SK-N-SH (cell line): ENCODE measurements around the gene CREB5. TPM values are rescaled to one million over a fixed set of nuclear protein-coding genes. Genes with fewer than 3 reads are reported as not detected.

Source experiments
- CTCF ChIA-PET: fragments of 300-600, 350-600 bp; formaldehyde crosslinking; extraction: SDS; loops from one replicate; lab custom pipeline; 2021; lab: Yijun Ruan, JAX
- POLR2A ChIA-PET: fragments of 350-600 bp; sonication (Branson Sonifier 250); formaldehyde crosslinking; extraction: SDS; loops from one replicate; lab custom pipeline; 2020; ENCODE audit warnings: antibody characterized with exemption, inconsistent platforms; lab: Yijun Ruan, JAX
- DNase-seq: peaks from one replicate; pipeline ENCODE4 v3.0.0; 2012
- H2AFZ ChIP-seq: fragments of 200-600 bp; sonication (generic); 2 replicates; pipeline ENCODE4 v1.8.1; 2016; ENCODE audit warnings: antibody characterized with exemption, mild to moderate bottlenecking, low read depth
- H3F3A ChIP-seq: fragments of 200-600 bp; sonication (generic); replicated peaks from 2 replicates; pipeline ENCODE3; 2016; ENCODE audit warnings: antibody characterized with exemption, mild to moderate bottlenecking; ENCODE audit not compliant: insufficient read depth
- H3K27ac ChIP-seq, 2 experiments: fragments of 200-500 bp in 1 of 2; fragments of 200-600 bp in 1 of 2; sonication (Bioruptor generic) in 1 of 2; sonication (generic), shearing (Covaris generic) in 1 of 2; 2 replicates each; pipeline versions ENCODE4 v1.5.1 to v1.6.1; 2014 to 2016; ENCODE audit warnings: low read depth in 2 of 2, inconsistent platforms in 1 of 2, low read length in 1 of 2, mild to moderate bottlenecking in 1 of 2, mixed read lengths in 1 of 2
- H3K27me3 ChIP-seq: fragments of 200-600 bp; sonication (generic), shearing (Covaris generic); 2 replicates; pipeline ENCODE4 v1.6.1; 2016; ENCODE audit warnings: mixed run types; ENCODE audit not compliant: insufficient read depth
- H3K36me3 ChIP-seq, 2 experiments: fragments of 200-500 bp in 1 of 2; fragments of 200-600 bp in 1 of 2; sonication (Bioruptor generic) in 1 of 2; sonication (generic) in 1 of 2; replicated peaks in 1 of 2; 2 replicates each; pipeline versions ENCODE3 to v1.5.1; 2014 to 2016; ENCODE audit warnings: low read length in 1 of 2, mild to moderate bottlenecking in 1 of 2; ENCODE audit not compliant: insufficient read depth in 2 of 2, control insufficient read depth in 1 of 2
- H3K4me1 ChIP-seq, 2 experiments: fragments of 200-500 bp in 1 of 2; fragments of 200-600 bp in 1 of 2; sonication (Bioruptor generic) in 1 of 2; sonication (generic), shearing (Covaris generic) in 1 of 2; 2 replicates each; pipeline versions ENCODE4 v1.5.1 to v1.6.1; 2014 to 2016; ENCODE audit warnings: low read depth in 1 of 2, low read length in 1 of 2, mixed run types in 1 of 2; ENCODE audit not compliant: insufficient read depth in 2 of 2, control insufficient read depth in 1 of 2
- H3K4me2 ChIP-seq: fragments of 200-600 bp; sonication (generic), shearing (Covaris generic); 2 replicates; pipeline ENCODE4 v1.6.1; 2017; ENCODE audit warnings: mixed run types
- H3K4me3 ChIP-seq, 2 experiments: fragments of 200-500 bp in 1 of 2; fragments of 200-600 bp in 1 of 2; sonication (Bioruptor generic) in 1 of 2; sonication (generic), shearing (Covaris generic) in 1 of 2; 2 replicates each; pipeline versions ENCODE4 v1.5.1 to v1.8.1; 2014 to 2016; ENCODE audit warnings: low read depth in 2 of 2, inconsistent platforms in 1 of 2, low read length in 1 of 2, mild to moderate bottlenecking in 1 of 2, mixed read lengths in 1 of 2, moderate library complexity in 1 of 2
- H3K79me2 ChIP-seq: fragments of 200-600 bp; sonication (generic); 2 replicates; pipeline ENCODE4 v1.8.1; 2017; ENCODE audit warnings: mild to moderate bottlenecking; ENCODE audit not compliant: insufficient read depth
- H3K9ac ChIP-seq: fragments of 200-600 bp; sonication (generic); 2 replicates; pipeline ENCODE4 v1.6.1; 2017; ENCODE audit warnings: mixed run types
- H3K9me2 ChIP-seq: fragments of 200-600 bp; sonication (generic); 2 replicates; pipeline ENCODE4 v1.6.1; 2017; ENCODE audit warnings: mixed run types
- H3K9me3 ChIP-seq: fragments of 200-600 bp; sonication (generic); 2 replicates; pipeline ENCODE4 v1.6.1; 2017; ENCODE audit warnings: mixed run types, mild to moderate bottlenecking, moderate library complexity
- H4K20me1 ChIP-seq: fragments of 200-600 bp; sonication (generic); 2 replicates; pipeline ENCODE4 v1.6.1; 2017; ENCODE audit warnings: mild to moderate bottlenecking, mixed run types; ENCODE audit not compliant: insufficient read depth
- CTCF ChIP-seq: fragments of 200-600 bp; sonication (generic); IDR thresholded peaks from 2 replicates; pipeline ENCODE4 v1.6.1; 2017; ENCODE audit warnings: antibody characterized with exemption, mild to moderate bottlenecking, moderate library complexity
- FOSL2 ChIP-seq: IDR thresholded peaks from 2 replicates; pipeline ENCODE4 v1.4.0; 2012; ENCODE audit warnings: low read depth, mild to moderate bottlenecking, moderate library complexity, borderline replicate concordance
- FOXJ3 ChIP-seq: sonication (generic); formaldehyde crosslinking; IDR thresholded peaks from 2 replicates; pipeline ENCODE4 v1.5.1; 2020; ENCODE audit warnings: mild to moderate bottlenecking, missing genetic modification reagents
- FOXM1 ChIP-seq: IDR thresholded peaks from 2 replicates; pipeline ENCODE4 v1.4.0; 2012; ENCODE audit warnings: low read depth, mild to moderate bottlenecking
- GABPA ChIP-seq: IDR thresholded peaks from 2 replicates; pipeline ENCODE4 v1.4.0; 2012; ENCODE audit warnings: low read depth, mild to moderate bottlenecking
- IRF3 ChIP-seq: fragments of 150-350 bp; IDR thresholded peaks from 2 replicates; pipeline ENCODE4 v1.6.1; 2016; ENCODE audit warnings: mild to moderate bottlenecking, low read depth, low read length
- JUND ChIP-seq: IDR thresholded peaks from 2 replicates; pipeline ENCODE4 v1.4.0; 2012
- MAX ChIP-seq: IDR thresholded peaks from 2 replicates; pipeline ENCODE4 v1.4.0; 2012; ENCODE audit warnings: low read depth
- MEF2A ChIP-seq: IDR thresholded peaks from 2 replicates; pipeline ENCODE4 v1.4.0; 2012; ENCODE audit warnings: low read depth, borderline replicate concordance
- NFIC ChIP-seq: IDR thresholded peaks from 2 replicates; pipeline ENCODE4 v1.4.0; 2012; ENCODE audit warnings: borderline replicate concordance
- PBX3 ChIP-seq: IDR thresholded peaks from 2 replicates; pipeline ENCODE4; 2012
- POLR2AphosphoS5 ChIP-seq: IDR thresholded peaks from 2 replicates; pipeline ENCODE4 v1.6.1; 2012; ENCODE audit warnings: low read depth, low read length
- REST ChIP-seq: IDR thresholded peaks from 2 replicates; pipeline ENCODE4 v1.6.1; 2012; ENCODE audit warnings: mild to moderate bottlenecking, low read depth, low read length, moderate library complexity
- RXRA ChIP-seq: IDR thresholded peaks from 2 replicates; pipeline ENCODE4 v1.4.0; 2012; ENCODE audit warnings: low read depth, mild to moderate bottlenecking, borderline replicate concordance
- SIN3A ChIP-seq: IDR thresholded peaks from 2 replicates; pipeline ENCODE4 v1.6.1; 2012; ENCODE audit warnings: low read depth, mild to moderate bottlenecking, low read length, moderate library complexity, borderline replicate concordance
- SMC3 ChIP-seq: IDR thresholded peaks from 2 replicates; pipeline ENCODE4 v1.6.1; 2012; ENCODE audit warnings: low read depth, low read length, improper control_type of control experiment
- TAF1 ChIP-seq: IDR thresholded peaks from 2 replicates; pipeline ENCODE4 v1.6.1; 2012; ENCODE audit warnings: low read depth, mild to moderate bottlenecking, low read length, moderate library complexity, borderline replicate concordance
- TCF12 ChIP-seq: IDR thresholded peaks from 2 replicates; pipeline ENCODE4 v1.4.0; 2012
- WGBS: methylation state at CpG from one replicate; pipeline ENCODE4 v1.1.6; 2017; ENCODE audit warnings: low lambda C conversion rate; 5-methylcytosine and 5-hydroxymethylcytosine counted together
- polyA plus RNA-seq, 3 experiments: library from polyadenylated mRNA; depleted of rRNA; stranded (reverse); fragments of >200 nt; gene quantifications; 2 replicates each; pipeline ENCODE4 v1.2.3, GENCODE V29; 2012

CREB5 gene
- polyA plus RNA-seq, 1 of the 3 experiments (the other 2 are of a cell fraction) = 19.3 TPM

- POLR2A ChIA-PET = no interaction called here
- Histone ChIP-seq H3F3A (no peaks in the 10 kb centered on the region), H3K4me3 (no peak overlapping the region), H3K4me2 (no peak overlapping the region), H3K4me1 (peaks cover 0 to 4% of the 10 kb centered on the region in 2 experiments; a peak in 1 of 4 replicates), H3K9me2 (no peaks in the 10 kb centered on the region), H3K27ac (no peak overlapping the region), H3K9me3 (no peaks in the 10 kb centered on the region), H3K79me2 (no peaks in the 10 kb centered on the region), H4K20me1 (no peaks in the 10 kb centered on the region), H3K36me3 (no peaks in the 10 kb centered on the region), H3K27me3 (no peaks in the 10 kb centered on the region; the same call in 1 of the 2 replicates), H2AFZ (no peak overlapping the region), H3K9ac (no peak overlapping the region)
- DNase-seq = no peak
- 81% methylated on average over 3 of the region's 3 CpGs for WGBS
- CTCF ChIA-PET = interaction anchor here (0.9 to 2.7 kb wide), 7 partner anchors 11 to 502 kb away, joined by 3 to 9 read pairs (median 3); no protein-coding TSS in a partner anchor
- TF ChIP-seq SMC3 (no peak), FOXM1 (no peak), MAX (no peak), IRF3 (no peak), GABPA (no peak), JUND (no peak), POLR2AphosphoS5 (no peak), CTCF (no peak), TAF1 (no peak), SIN3A (no peak), PBX3 (no peak), FOXJ3 (CRISPR knock-in tag) (no peak), NFIC (no peak), RXRA (no peak), FOSL2 (no peak), TCF12 (no peak), REST (no peak), MEF2A (no peak)
Observed at GRCh38 chr7:28598586-28598985, 186.3 kb downstream of the CREB5 start.
